Amygdala (tissue), 56 donors: ENCODE data around the gene EN2.

Experiments used
- DNase-seq, 56 donors: peaks; one replicate each; lab custom pipeline; 2025; lab: John Stamatoyannopoulos, UW

EN2 gene

DNA sequence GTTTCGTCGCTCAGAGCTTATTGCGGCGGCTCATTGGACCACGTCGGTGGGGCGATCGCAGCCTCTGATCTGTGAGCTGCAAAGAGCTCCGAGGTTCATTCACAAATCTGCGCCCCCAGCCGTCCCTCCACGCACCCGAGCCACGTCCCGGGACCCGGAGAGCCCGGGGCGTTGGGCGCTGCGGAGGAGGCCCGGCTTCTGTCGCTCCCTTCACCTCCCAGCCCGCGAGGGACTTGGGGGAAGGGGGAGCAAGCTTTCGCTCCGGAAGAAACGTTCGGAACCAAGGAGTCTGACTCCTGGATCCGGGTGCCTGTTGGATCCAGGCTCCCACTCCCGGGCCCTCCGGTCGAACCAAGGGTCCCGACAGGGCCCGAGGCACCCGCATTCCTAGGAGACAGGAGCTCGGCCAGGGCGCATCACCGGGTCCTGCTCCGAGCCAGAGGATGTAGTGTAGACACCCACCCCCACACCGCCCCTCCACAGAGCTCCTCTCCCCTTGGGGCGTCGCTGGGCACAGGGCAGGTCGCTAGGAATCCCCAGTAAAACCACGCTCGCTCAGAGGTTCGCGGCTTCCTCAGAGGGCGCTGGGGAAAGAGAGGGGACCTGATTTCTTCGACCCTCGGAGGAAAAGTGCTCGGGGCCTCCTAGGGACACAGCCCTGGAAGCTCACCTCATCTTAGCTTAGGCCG, 7.9 kb upstream of the EN2 start:
- DNase-seq = no peak

GRCh38 chr7:155450558-155450969, 7.4 kb upstream of the EN2 start:
- DNase-seq = no peak

DNA sequence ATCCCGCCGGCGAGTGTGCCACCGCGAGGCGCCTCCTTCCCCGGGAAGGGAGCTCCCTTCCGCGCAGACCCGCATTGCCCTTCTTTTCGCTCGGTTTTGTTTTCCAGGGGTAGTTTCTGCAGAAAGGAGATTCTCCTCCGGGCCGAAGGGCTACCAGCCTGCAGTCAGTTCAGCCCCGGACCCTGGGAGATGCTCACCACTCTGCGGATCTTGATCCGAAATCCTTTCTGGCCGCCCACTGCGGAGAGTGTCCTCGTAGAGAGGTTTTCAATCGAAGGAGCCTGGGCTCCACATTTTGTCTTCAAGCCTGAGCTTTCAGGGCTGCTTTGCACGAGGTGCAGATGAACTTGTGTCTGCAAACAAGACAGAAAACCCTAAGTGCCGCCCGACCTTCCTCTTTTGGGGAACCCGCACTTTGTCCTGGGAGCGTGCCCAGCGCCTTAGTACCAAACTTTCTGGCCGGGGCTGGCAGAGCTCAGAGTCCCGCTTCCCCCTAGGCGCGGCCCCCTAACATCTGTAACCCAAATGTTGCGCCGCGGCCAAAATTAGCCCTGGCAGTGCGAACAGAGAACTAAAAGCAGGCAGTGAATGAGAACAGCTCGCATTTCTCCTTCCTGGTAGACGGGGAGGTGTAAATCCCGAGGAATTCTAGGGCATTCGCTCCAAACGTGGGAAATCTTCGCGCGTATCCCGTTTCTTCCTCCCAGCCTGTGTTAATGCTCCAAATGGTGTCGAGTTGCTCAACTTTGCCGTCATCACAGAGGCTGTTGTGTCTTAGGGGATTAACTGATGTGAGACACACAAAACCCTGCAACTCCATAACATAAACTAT, 6.7 kb upstream of the EN2 start:
- DNase-seq = no peak

- no peak for DNase-seq
Measured at GRCh38 chr7:155451840-155452239, 6.1 kb upstream of the EN2 start.

GRCh38 chr7:155452505-155453295, 5.2 kb upstream of the EN2 start:
- DNase-seq = no peak

GRCh38 chr7:155453296-155454182, 4.4 kb upstream of the EN2 start:
- DNase-seq = no peak

- DNase-seq = no peak
Measured at GRCh38 chr7:155454183-155455112, 3.5 kb upstream of the EN2 start.

DNA sequence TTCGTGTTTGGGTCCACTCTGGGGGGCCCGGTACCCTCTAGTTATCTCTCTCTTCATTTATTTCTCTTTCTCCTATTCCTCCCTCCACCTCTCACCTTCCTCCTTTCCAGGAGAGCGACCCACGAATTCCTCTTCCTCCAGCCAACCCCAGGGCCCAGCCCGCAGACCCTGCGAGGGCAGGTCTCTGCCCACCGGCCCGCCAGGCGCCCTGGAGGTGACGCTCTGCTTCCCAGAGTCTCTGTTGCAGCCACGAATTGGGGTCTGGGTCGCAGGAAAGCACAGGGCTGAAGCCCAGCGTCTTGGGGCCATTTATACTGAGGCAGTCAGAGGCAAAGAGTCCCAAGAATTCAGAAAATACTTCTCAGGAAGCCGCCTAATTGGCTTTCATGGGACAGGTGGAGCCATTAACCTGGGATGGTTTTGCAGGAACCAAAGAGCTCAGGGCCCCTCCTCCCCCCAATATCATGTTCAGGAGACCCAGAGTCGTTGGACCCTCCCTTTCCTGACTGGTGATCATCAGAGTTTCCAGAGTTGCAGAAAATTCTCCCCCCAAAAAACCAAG, 2.7 kb upstream of the EN2 start:
- no peak for DNase-seq

DNA sequence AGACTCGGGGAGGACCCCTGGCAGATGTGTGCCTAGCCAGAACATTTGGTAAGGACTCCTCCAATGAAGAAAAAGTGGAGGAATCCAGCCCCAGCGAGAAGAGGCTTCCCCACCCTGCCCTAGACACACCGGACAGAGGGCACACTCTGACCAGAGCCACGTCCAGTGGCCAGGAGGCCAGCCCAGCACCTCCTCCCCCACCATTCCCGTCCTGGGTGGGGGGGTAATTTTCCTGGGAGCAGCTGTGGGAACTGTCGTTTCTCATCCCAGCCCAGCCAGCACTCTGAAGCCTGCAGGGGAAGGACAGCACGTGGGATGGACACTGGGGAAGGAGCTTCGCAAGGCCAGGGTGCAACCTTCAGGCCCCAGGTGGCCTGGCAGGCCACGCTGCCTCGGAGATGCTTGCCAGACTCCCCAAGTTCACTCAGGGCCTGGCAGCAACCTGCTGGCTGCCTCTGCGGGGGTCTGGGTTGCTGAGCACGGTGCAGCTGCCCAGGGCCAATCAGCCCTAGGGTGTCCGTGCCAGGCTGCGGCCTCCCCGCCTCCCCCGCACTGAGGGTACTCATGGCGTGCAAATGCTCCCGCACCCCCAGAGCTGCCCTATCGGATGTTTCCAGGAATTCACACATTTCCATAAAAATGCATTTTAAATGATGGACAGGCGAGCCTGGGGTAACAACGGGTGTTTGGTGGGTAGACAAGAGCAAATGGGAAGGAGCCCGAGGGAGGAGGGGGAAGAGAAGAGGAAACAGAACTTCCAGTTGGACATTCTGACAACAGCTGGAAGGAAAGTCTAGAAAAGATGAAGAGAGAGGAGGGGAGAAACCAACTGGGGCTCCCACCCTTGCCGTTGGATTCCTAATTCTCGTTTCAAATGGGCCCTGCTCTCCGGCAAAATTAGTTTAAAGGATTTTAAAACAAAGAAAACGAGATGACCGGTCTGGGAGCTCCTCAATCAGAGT, 1.9 kb upstream of the EN2 start:
- DNase-seq = no peak

DNA sequence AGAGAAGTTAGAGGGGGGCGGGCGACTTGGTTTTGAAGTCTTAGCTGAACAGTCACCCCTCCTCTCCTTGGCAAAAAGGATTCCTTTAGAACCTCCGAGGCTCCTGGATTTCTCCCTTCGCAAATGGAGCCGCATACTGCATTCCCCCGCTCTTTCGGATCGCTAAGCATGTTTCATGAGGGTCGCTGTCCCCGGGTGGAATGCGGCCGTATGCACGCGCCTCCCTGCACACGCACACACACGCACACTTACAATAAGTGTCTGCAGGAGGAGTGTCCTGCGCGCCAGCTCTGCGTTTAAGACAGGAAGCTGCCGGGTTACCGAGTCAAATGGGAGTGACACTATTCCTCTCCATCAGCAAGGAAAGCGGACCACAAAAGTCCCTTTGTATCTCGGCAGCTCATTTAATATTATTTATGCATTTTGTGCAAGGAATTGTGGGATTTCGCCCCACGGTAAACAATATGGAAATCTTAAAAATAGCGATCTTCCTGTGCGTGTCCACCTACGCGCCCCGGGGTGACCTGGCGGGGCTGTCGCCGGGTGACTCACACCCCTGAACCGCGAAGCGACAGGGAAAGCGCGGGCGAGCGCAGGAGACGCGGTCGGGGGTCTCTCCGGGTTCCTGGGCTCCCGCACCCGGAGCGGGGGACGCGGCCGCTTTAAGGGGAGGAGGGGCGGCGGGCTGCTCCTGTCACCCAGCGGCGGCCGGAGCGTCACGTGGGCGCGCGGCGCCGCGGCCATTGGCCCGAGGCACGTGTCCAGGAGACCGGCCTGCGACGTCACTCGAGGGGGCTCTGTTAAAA, 988 bp upstream of the EN2 start:
- peak in 54 of 56 donors; percentile 8 to 86 (median 61) for DNase-seq

DNA sequence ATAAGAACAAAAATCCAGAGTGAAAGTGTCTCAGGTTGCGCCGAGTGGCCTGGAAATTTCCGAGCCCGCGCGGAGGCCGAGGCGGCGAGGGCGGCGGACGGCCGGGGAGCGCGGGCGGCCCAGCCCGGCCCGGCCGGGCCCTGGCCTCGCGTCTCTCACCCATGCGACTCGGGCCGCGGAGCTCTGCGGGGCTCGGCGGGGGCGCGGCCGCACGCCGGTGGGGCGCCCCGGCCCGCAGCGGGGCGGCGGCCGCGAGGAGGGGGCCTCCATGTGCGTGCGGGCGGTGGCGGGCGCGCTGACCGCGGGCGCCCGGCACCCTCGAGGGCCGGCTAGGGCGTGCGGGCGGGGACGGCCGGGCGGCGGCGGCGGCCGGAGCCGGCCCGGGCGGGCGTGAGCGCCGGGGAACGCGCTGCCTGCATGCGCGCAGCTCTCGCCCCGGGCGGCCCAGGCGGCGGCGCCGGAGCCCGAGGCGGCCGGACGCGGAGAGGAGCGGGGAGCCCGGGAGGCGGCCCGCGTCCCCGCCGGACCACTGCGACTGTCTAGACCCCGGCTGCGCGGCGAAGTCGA, 302 bp upstream of the EN2 start:
- DNase-seq = no peak

GRCh38 chr7:155458878-155459699, 1.2 kb downstream of the EN2 start:
- no peak for DNase-seq

DNA sequence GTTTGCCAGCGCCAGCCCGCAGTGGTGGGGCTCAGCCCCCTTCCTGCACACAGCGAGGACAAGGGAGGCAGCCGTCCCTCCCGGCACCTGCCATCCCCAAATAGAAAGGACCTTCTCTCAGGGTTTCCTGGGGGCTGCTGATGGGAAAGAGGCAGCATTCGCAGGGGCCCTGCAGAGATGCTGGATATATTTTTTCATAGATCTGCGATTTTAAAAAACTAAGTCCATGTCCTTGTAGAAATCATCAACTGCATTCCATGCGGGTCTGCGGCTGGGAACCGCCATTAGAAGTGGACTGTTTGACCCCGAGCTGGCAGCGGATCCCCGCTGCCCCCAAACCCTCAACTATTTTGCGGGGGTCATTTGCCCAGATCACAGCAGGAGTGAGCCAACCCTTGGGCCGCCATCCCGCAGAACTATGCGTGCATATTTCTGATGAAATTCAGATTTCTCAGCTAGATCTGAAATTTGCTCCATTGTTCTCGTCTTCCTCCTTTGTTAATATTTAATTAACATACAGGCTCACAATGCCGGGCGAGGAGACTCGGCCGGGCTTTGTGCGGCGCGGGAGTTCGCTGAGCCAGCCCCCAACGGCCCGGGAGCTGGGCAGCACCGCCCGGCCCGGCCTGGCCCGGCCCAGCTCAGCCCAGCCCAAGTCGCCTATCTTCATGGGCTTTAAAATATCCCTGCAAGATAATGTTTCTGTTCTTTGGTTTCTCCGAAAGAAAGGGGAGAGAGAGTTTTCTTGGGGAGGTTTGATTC, 2.0 kb downstream of the EN2 start:
- no peak for DNase-seq

GRCh38 chr7:155460926-155461613, 3.1 kb downstream of the EN2 start:
- DNase-seq = no peak
